Liver (tissue), 3 donors: ENCODE results near the gene INPP4A.

ENCODE experiments used
- CTCF ChIP-seq: fragments of 150-350 bp; IDR thresholded peaks from 2 replicates; pipeline ENCODE4 v1.5.1; 2017; ENCODE audit warnings: improper control_type of control experiment, low read depth, low read length; ENCODE audit not compliant: missing input control
- MAX ChIP-seq: IDR thresholded peaks from 2 replicates; pipeline ENCODE4 v1.6.1; 2016; ENCODE audit warnings: antibody characterized with exemption
- RAD21 ChIP-seq, 2 donors: IDR thresholded peaks; 2 replicates each; pipeline ENCODE4 v1.6.1; 2016; ENCODE audit warnings: antibody characterized with exemption in 2 of 2, mild to moderate bottlenecking in 2 of 2
- RXRA ChIP-seq, 2 donors: IDR thresholded peaks; 2 replicates each; pipeline ENCODE4 v1.6.1; 2017 to 2018; ENCODE audit warnings: antibody characterized with exemption in 2 of 2, mild to moderate bottlenecking in 1 of 2
- SP1 ChIP-seq: IDR thresholded peaks from 2 replicates; pipeline ENCODE4 v1.6.1; 2018; ENCODE audit warnings: antibody characterized with exemption, mild to moderate bottlenecking
- donor health status: healthy.
- donor health status: healthy.

DNA sequence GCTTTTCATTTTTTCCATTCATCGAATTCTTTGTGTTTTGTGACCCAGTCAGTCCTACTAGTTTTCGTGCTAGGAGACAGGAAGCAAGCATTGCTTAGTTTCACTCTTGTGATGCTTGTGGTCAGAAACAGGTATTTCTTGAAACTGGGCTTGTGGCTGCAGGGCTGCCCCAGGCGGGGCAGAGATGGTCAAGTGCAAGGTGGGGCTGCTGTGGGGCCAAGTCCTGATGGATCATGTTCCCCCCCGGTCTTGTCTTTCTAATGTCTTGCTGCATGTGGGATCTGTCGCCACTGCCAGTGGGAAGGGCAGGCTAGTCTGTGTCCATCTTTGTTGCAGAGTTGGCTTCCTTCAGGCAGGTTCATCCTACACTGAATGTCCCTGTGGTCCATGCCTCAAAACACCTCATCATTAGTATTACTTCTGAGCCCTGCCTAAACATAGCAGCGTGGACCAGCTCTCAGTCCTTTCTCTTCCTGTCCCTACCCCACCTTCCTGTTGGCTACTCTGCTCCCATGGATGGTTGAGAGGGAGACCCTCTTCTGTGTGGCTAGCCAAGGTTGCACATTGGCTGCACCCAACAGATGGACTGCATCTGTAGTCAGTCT lies 38.7 kb downstream of the INPP4A start:
- TF ChIP-seq CTCF (no peak), SP1 (no peak), RAD21 (IDR thresholded peaks at IDR 0.05) (no peak), RXRA (IDR thresholded peaks at IDR 0.05) (no peak), MAX (no peak)
